Esophagus squamous epithelium (tissue), 4 donors: ENCODE data around the gene FILIP1.

Experiments
- CTCF ChIP-seq, 6 experiments: fragments of 450-650 bp in 4 of 6; fragments of 200-600 bp in 2 of 6; sonication (generic) in 2 of 6; IDR thresholded peaks; one replicate each; pipeline ENCODE4 v1.5.1; 2016 to 2019; ENCODE audit warnings: antibody characterized with exemption in 6 of 6, mild to moderate bottlenecking in 4 of 6, moderate library complexity in 4 of 6
- POLR2A ChIP-seq, 4 donors: fragments of 450-650 bp; IDR thresholded peaks; one replicate each; pipeline ENCODE4 v1.6.1; 2017; ENCODE audit warnings: antibody characterized with exemption in 4 of 4, mild to moderate bottlenecking in 4 of 4, moderate library complexity in 3 of 4

DNA sequence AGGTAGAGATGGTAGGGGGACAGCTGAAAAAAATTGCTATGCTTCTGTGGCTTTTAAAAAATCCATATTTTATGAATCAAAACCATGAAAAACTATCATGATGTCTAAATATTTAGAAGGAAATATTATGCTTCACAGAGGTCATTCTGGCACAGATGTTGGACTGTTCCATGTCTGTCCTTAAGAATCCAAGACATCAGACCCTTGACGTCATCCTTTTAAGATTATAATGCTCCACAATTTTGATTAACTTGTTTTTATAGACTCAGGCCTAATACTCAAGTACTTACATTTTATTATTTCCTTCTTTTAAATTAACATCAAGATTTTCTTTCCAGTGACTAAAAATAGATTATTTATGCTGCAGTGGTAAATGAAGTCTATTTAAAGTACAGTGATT, 29.7 kb downstream of the FILIP1 start:
- TF ChIP-seq CTCF (IDR thresholded peaks at IDR 0.05) (no peak), POLR2A (IDR thresholded peaks at IDR 0.05) (no peak)
